A549 (cell line): ENCODE results near the gene RAB10.

Experiments
- CHD2 ChIP-seq: fragments of 150-350 bp; IDR thresholded peaks from 2 replicates; pipeline ENCODE4 v1.6.1; 2014; ENCODE audit warnings: low read length; ENCODE audit not compliant: partially characterized antibody
- EP300 ChIP-seq, 2 experiments: fragments of >200 bp; sonication (Bioruptor Twin); formaldehyde crosslinking; IDR thresholded peaks; 2 replicates in 1 of 2; 3 replicates in 1 of 2; pipeline ENCODE4 v1.6.1; 2016 to 2017
- ESRRA ChIP-seq: fragments of 150-350 bp; IDR thresholded peaks from 2 replicates; pipeline ENCODE4 v1.6.1; 2014; ENCODE audit warnings: mild to moderate bottlenecking, low read length, borderline replicate concordance
- FOSL2 ChIP-seq, 2 experiments: fragments of 450-650 bp in 1 of 2; fragments of >200 bp in 1 of 2; sonication (Bioruptor Twin) in 1 of 2; formaldehyde crosslinking; IDR thresholded peaks; 2 replicates each; pipeline versions ENCODE4 v1.5.0 to v1.6.1; 2016 to 2020; ENCODE audit warnings: mild to moderate bottlenecking in 1 of 2, moderate library complexity in 1 of 2
- HOXA7 ChIP-seq: fragments of 250-450 bp; sonication (Bioruptor Pico); IDR thresholded peaks from 2 replicates; pipeline ENCODE4 v1.5.0; 2020; ENCODE audit warnings: mild to moderate bottlenecking, moderate library complexity
- MYC ChIP-seq: IDR thresholded peaks from 2 replicates; pipeline ENCODE4 v1.6.1; 2012; ENCODE audit warnings: mild to moderate bottlenecking, inconsistent platforms, low read length, improper control_type of control experiment, borderline replicate concordance
- NFE2L2 ChIP-seq: fragments of 150-350 bp; conservative IDR thresholded peaks from 2 replicates; pipeline ENCODE4 v1.6.1; 2014; ENCODE audit warnings: low read length
- POLR2A ChIP-seq: IDR thresholded peaks from 2 replicates; pipeline ENCODE4 v1.6.1; 2012; ENCODE audit warnings: mild to moderate bottlenecking, low read length
- RFX5 ChIP-seq: fragments of 450-650 bp; IDR thresholded peaks from 2 replicates; pipeline ENCODE4 v1.7.1; 2014; ENCODE audit warnings: antibody characterized with exemption, mild to moderate bottlenecking, moderate library complexity
- ZC3H11A ChIP-seq: fragments of 450-650 bp; IDR thresholded peaks from 2 replicates; pipeline ENCODE4 v1.6.1; 2014; ENCODE audit warnings: antibody characterized with exemption, mild to moderate bottlenecking
- TF ChIP-seq, protein P1 (sequence below): fragments of >200 bp; sonication (Bioruptor Twin); formaldehyde crosslinking; IDR thresholded peaks from 3 replicates; pipeline ENCODE4 v1.5.1; 2016
- TF ChIP-seq, protein P2 (sequence below): IDR thresholded peaks from 2 replicates; pipeline ENCODE4 v1.6.1; 2012

DNA sequence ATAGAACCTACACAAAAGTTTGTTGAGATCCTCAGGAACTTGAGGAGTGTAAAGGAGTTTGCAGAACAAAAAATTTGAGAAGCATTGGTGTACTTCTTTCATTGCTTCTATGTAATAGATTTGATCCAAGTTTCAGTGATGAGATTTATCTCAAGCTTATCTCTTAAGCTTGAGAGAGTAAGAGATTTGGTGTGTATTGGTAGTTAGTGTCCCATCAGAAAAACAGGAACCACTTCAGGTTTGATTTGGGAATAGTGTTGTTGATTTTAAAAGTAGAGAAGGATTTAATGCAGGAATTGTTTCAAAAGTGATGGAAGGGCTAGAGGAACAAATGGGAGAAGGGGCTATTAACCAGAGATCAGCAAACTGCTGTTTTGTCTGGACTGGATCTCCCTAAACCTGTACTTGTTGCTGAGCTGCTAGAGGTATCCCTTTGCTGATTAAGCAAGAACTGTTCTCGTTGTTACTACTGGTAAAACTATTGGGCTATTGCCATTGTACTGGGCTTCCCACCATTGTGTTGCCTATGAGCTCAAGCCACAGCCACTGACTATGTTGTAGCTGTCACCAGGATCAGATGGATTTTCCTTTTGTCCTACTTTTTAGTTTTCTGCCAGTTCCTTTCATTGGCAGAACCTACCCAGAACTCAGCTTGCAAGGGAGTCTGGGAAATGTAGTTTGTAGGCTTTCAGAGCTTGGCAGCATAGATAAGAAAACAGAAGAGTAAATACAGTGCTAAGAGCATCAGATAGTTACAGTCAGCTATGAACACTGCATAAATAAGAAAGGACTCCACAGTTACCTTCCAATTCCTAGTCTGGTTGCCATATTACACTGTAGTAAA lies 39.3 kb downstream of the RAB10 start:
- TF ChIP-seq NFE2L2 (no peak), POLR2A (no peak), CHD2 (no peak), ESRRA (no peak), ZC3H11A (no peak), HOXA7 (CRISPR knock-in tag) (no peak), RFX5 (no peak), FOSL2 (IDR thresholded peaks at IDR 0.05) (no peak), FOSL2 (CRISPR knock-in tag; IDR thresholded peaks at IDR 0.05) (no peak), EP300 (IDR thresholded peaks at IDR 0.05) (no peak), MYC (no peak)
- TF ChIP-seq, protein P1, sequence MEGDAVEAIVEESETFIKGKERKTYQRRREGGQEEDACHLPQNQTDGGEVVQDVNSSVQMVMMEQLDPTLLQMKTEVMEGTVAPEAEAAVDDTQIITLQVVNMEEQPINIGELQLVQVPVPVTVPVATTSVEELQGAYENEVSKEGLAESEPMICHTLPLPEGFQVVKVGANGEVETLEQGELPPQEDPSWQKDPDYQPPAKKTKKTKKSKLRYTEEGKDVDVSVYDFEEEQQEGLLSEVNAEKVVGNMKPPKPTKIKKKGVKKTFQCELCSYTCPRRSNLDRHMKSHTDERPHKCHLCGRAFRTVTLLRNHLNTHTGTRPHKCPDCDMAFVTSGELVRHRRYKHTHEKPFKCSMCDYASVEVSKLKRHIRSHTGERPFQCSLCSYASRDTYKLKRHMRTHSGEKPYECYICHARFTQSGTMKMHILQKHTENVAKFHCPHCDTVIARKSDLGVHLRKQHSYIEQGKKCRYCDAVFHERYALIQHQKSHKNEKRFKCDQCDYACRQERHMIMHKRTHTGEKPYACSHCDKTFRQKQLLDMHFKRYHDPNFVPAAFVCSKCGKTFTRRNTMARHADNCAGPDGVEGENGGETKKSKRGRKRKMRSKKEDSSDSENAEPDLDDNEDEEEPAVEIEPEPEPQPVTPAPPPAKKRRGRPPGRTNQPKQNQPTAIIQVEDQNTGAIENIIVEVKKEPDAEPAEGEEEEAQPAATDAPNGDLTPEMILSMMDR, result no peak
- TF ChIP-seq, protein P2, sequence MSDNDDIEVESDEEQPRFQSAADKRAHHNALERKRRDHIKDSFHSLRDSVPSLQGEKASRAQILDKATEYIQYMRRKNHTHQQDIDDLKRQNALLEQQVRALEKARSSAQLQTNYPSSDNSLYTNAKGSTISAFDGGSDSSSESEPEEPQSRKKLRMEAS, result no peak
